Stimulated activated CD8-positive, alpha-beta memory T cell treated with anti-CD3 and anti-CD28 coated beads, Interleukin-12 subunit alpha, Interleukin-12 subunit beta, amount 100 ng/mL, for 1 hour (primary cell): ENCODE results near the gene MAGEB5.
"Not testable (repeated sequence)": the region's sequence is repeated elsewhere in the genome, so short reads cannot be mapped to it uniquely, and the experiment has no call there.

Experiments used
- DNase-seq: peaks from one replicate; pipeline ENCODE4 v3.0.0-alpha.2; 2020; ENCODE audit warnings: low read depth

Gene MAGEB5, protein sequence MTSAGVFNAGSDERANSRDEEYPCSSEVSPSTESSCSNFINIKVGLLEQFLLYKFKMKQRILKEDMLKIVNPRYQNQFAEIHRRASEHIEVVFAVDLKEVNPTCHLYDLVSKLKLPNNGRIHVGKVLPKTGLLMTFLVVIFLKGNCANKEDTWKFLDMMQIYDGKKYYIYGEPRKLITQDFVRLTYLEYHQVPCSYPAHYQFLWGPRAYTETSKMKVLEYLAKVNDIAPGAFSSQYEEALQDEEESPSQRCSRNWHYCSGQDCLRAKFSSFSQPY

GRCh38 chrX:26215869-26216268 lies at the start of gene MAGEB5:
Gene MAGEB5, plus strand, starts transcription at chrX:26216169. Its CDS starts 1,133 bp downstream, at chrX:26217302.
- DNase-seq: no peak

GRCh38 chrX:26192204-26192603 lies 23.8 kb upstream of the MAGEB5 start, which contains the start of gene MAGEB6:
Gene MAGEB6, plus strand, starts transcription at chrX:26192440. Its CDS starts 1,407 bp downstream, at chrX:26193847.
- no peak for DNase-seq

GRCh38 chrX:26203561-26203960 lies 12.4 kb upstream of the MAGEB5 start:
- DNase-seq: no peak

DNA sequence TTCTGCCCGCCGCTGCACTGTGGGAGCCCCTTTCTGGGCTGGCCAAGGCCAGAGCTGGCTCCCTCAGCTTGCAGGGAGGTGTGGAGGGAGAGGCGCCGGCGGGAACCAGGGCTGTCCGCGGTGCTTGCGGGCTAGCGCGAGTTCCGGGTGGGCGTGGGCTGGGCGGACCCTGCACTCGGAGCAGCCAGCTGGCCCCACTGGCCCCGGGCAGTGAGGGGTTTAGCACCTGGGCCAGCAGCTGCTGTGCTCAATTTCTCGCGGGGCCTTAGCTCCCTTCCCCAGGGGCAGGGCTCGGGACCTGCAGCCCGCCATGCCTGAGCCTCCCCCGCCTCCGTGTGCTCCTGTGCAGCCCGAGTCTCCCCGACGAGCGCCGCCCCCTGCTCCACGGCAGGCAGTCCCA lies 11.3 kb upstream of the MAGEB5 start:
- DNase-seq: not testable (repeated sequence)

DNA sequence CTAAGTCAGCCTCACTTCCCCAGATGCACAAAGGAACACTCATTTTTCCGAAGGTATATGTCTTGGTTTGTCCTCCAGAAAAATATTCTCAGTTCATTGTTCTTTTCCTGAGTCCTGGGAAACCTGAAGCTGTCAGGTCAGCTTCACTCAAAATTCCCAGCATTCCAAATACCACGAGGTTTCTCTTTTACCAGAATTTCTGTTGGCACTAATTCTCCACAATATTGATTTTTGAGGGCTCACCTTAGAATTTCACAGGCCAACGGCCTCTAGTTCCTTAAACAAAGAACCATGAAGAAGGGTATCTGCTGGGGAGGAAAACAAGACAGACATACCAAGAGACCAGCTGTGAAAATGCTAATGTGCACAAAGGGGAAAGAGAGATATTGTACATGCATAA lies 8.0 kb upstream of the MAGEB5 start:
- DNase-seq: no peak

- no peak for DNase-seq
Measured at GRCh38 chrX:26219351-26219750, 3.4 kb downstream of the MAGEB5 start.

DNA sequence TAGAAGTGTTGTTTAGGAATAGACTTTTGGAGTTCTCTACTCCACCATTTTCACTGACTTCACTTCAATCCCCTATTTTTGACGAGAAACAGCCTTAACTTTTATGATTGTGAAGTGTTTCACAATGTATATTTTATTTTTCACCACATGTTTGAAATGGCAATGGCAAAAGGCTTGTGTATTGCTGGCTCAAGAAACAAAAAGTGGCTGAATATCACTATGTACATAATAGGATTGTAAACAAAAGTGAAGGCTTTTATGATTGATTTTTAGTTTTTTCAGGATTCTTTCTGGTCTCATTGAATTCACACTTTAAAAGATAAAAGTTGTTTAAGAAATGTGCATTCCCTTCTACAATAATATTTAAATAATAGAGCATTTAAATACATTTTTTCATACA lies 18.2 kb downstream of the MAGEB5 start:
- DNase-seq: no peak

DNA sequence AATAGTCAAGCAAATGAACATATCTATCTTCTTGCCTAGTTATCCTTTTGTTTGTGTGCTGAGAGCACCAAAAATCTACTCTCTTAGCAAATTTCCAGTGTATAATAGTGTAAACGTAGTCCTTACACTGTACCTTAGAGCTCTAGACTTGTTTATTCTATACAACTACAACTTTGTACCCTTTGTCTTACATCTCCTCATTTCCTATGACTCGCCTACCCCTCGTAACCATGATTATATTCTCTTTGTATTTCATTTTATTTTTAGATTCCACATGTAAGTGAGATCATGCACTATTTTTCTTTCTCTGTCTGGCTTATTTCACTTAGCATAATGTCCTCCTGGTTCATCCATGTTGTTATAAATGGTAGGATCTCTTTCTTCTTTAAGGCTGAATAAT lies 37.6 kb downstream of the MAGEB5 start:
- no peak for DNase-seq

DNA sequence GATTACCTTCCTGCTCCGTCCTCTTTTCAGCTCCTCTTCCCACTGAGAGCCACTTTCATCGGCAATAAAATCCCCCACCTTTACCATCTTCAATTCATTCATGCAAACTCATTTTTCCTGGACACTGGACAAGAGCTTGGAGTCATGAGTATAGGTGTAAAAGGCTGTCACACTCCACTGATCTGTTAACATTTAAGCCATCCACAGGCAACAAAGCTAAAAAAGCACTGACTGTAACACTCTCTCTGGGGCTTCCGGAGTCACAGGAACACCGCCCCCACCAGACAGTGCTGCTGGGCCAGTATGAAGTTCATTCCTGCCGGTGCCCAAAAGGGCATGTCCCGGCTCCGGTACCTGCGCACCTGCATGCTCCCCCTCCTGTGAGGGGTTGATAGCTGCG lies 38.5 kb downstream of the MAGEB5 start:
- no peak for DNase-seq

DNA sequence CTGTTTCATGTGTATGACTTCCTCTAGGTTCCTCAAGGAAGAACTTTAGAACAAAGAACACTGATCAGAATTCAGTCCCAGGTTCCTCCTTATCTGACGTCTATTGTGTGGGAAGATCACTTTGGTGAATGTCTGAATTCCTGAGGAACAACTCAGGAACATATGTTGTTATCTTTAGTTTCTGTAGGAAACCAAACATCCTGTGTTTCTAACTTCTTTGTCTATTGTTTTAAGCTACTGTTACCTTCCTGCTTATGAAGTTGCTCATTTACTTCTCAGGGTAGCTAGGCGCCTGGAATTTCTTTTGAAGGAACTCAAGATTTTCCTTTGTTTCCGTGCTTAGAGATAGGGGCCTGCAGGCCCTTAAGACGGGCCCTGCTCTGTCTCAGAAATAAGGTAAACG lies 46.2 kb downstream of the MAGEB5 start:
- DNase-seq: no peak
